Lung (tissue), 12 donors: Measurements from ENCODE around the gene HNF4A. TPM values are rescaled to one million over a fixed set of nuclear protein-coding genes. Genes with fewer than 3 reads are reported as not detected.

Experiments used
- ATAC-seq: fragments of 200-7000 bp; cut with Tn5 transposase; one replicate; pipeline ENCODE4 v1.9.1; 2020; ENCODE audit warnings: moderate number of reproducible peaks; ENCODE audit not compliant: insufficient read depth, low FRiP score
- DNase-seq, 3 donors: peaks; one replicate each; pipeline ENCODE4 v3.0.0-alpha.2; 2013 to 2017
- H3K27ac ChIP-seq, 2 donors: one replicate each; pipeline ENCODE4 v1.5.1; 2013; ENCODE audit warnings: mild to moderate bottlenecking in 2 of 2, moderate library complexity in 2 of 2, control low read depth in 1 of 2, inconsistent platforms in 1 of 2, low read depth in 1 of 2, low read length in 1 of 2
- H3K27me3 ChIP-seq, 3 donors: one replicate each; pipeline ENCODE4 v1.5.1; 2013; ENCODE audit warnings: low read length in 2 of 3; ENCODE audit not compliant: control insufficient read depth in 3 of 3, insufficient read depth in 3 of 3
- H3K36me3 ChIP-seq, 4 donors: one replicate each; pipeline ENCODE4 v1.5.1; 2013; ENCODE audit warnings: low read length in 4 of 4, mild to moderate bottlenecking in 1 of 4, moderate library complexity in 1 of 4; ENCODE audit not compliant: control insufficient read depth in 4 of 4, insufficient read depth in 4 of 4
- H3K4me1 ChIP-seq, 5 donors: one replicate each; pipeline ENCODE4 v1.5.1; 2013; ENCODE audit warnings: low read length in 5 of 5, mild to moderate bottlenecking in 2 of 5, moderate library complexity in 1 of 5; ENCODE audit not compliant: control insufficient read depth in 5 of 5, insufficient read depth in 5 of 5
- H3K4me3 ChIP-seq: one replicate; pipeline ENCODE4 v1.5.1; 2013; ENCODE audit warnings: mild to moderate bottlenecking, control low read depth, moderate library complexity
- H3K9ac ChIP-seq, 2 donors: one replicate each; pipeline ENCODE4 v1.5.1; 2013; ENCODE audit warnings: low read length in 2 of 2, control low read depth in 1 of 2; ENCODE audit not compliant: insufficient read depth in 1 of 2
- H3K9me3 ChIP-seq, 4 donors: one replicate each; pipeline ENCODE4 v1.5.1; 2013; ENCODE audit warnings: low read length in 3 of 4, mild to moderate bottlenecking in 1 of 4, moderate library complexity in 1 of 4; ENCODE audit not compliant: control insufficient read depth in 4 of 4, insufficient read depth in 3 of 4
- CTCF ChIP-seq: IDR thresholded peaks from 2 replicates; pipeline ENCODE4 v1.5.1; 2012; ENCODE audit warnings: mild to moderate bottlenecking; ENCODE audit errors: control extremely low read depth, extremely low read depth
- WGBS, 2 donors: extraction: QIAGEN DNeasy Blood & Tissue Kit; methylation state at CpG; one replicate each; pipeline ENCODE4 v1.1.7; 2013; 5-methylcytosine and 5-hydroxymethylcytosine counted together
- polyA plus RNA-seq, 2 donors: library from polyadenylated mRNA; stranded (reverse); fragments of 200-250 nt; gene quantifications; one replicate each; pipeline ENCODE4 v1.2.1, GENCODE V29; 2013
- total RNA-seq, 2 donors: library from RNA; depleted of rRNA in 1 of 2; stranded (reverse); fragments of >200 nt in 1 of 2; gene quantifications; one replicate each; pipeline ENCODE4 v1.2.1, GENCODE V29; 2014 to 2021
- donor health status: control.
- donor health status: control.
- donor health status: Bipolar disorder and iron deficiency.
- donor health status: healthy.
- donor health status: DM: yes; HTN: yes; CAD: no.

The HNF4A gene
- total and polyA plus RNA-seq, 4 donors, result 0.14 to 1.3 (median 0.41) TPM

DNA sequence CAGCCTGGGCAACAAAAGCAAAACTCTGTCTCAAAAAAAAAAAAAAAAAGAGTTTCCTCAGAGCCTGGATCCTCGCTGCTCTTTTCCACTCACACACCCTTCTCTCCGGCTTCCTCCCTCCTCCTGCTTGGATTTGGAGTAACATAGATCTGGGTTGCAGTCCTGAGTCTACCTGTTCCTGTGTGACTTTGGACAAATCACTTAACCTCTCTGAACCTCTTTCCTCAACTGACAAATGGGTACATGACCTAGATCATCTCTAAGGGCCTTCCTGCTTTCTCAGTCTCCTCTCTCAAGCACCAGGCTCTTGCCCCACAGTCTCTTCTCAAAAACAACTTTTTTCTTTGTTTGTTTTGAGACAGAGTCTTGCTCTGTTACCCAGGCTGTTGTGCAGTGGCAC is 24.3 kb upstream of the HNF4A start:
- H3K9me3 ChIP-seq, result no peaks in the 10 kb centered on the region
- H3K27me3 ChIP-seq, result peaks cover 0 to 2% (median 2%) of the 10 kb centered on the region in 3 donors
- no peak overlapping the region for H3K9ac ChIP-seq
- peaks cover 0 to 7% (median 0%) of the 10 kb centered on the region in 5 donors for H3K4me1 ChIP-seq
- no peak for TF ChIP-seq CTCF
- ATAC-seq (no peak), DNase-seq (no peak)
- H3K36me3 ChIP-seq, result no peaks in the 10 kb centered on the region
- H3K27ac ChIP-seq, result no peak overlapping the region
- H3K4me3 ChIP-seq, result no peak overlapping the region
- WGBS, 2 donors, result 86 to 87% methylated on average over 2 of the region's 2 CpGs

DNA sequence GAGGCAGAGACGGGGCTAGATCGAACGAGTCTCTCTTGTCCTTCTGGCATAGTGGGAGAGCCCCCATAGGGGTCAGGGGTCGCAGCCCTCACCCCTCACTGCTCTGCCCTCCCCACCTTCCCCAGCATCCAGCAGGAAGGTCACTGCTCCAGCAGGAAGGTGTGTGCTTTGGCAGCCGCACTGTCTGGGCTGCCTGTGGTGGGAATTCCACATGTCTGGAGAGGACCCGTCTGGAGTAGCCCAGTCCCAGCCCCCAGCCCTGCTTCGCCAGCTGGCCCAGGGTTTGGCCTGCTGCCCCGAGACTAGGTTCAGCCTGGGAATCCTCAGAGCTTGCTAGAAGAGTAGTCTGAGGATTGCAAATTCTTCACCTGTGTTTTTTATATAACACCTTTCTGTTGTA is 21.2 kb upstream of the HNF4A start:
- ATAC-seq (no peak), DNase-seq (peak in 1 of 3 donors; percentile 25)
- no peak overlapping the region for H3K4me3 ChIP-seq
- no peak for TF ChIP-seq CTCF
- H3K4me1 ChIP-seq, result peaks cover 0 to 9% (median 0%) of the 10 kb centered on the region in 5 donors
- H3K9me3 ChIP-seq, result no peaks in the 10 kb centered on the region
- no peak overlapping the region for H3K27ac ChIP-seq
- H3K27me3 ChIP-seq, result peaks cover 0 to 2% (median 0%) of the 10 kb centered on the region in 3 donors
- H3K9ac ChIP-seq, result no peak overlapping the region
- H3K36me3 ChIP-seq, result no peaks in the 10 kb centered on the region
- WGBS, 2 donors, result 39 to 59% methylated on average over 8 of the region's 8 CpGs

GRCh38 chr20:44334709-44335108 is 20.8 kb upstream of the HNF4A start:
- Histone ChIP-seq H3K9me3 (no peaks in the 10 kb centered on the region), H3K36me3 (no peaks in the 10 kb centered on the region), H3K27me3 (peaks cover 0 to 2% (median 0%) of the 10 kb centered on the region in 3 donors), H3K4me1 (peaks cover 0 to 8% (median 0%) of the 10 kb centered on the region in 5 donors), H3K27ac (no peak overlapping the region), H3K9ac (no peak overlapping the region), H3K4me3 (no peak overlapping the region)
- no peak for TF ChIP-seq CTCF
- DNase-seq (no peak), ATAC-seq (no peak)
- WGBS, 2 donors, result 78 to 87% methylated on average over 4 of the region's 4 CpGs

GRCh38 chr20:44335675-44336074 is 19.8 kb upstream of the HNF4A start:
- Histone ChIP-seq H3K4me3 (no peak overlapping the region), H3K4me1 (peaks cover 0 to 5% (median 0%) of the 10 kb centered on the region in 5 donors), H3K9ac (no peak overlapping the region), H3K9me3 (no peaks in the 10 kb centered on the region), H3K27ac (no peak overlapping the region), H3K36me3 (no peaks in the 10 kb centered on the region), H3K27me3 (peaks cover 0 to 2% (median 0%) of the 10 kb centered on the region in 3 donors)
- TF ChIP-seq CTCF, result no peak
- no peak for ATAC-seq
- DNase-seq, result no peak
- WGBS, 2 donors, result 87 to 89% methylated on average over 2 of the region's 2 CpGs
